ENCODE data around the gene GRIA3. TPM values are rescaled to one million over a fixed set of nuclear protein-coding genes. Genes with fewer than 3 reads are reported as not detected.

GRIA3 gene
- total RNA-seq, 1 experiment from 2014 or later, result 1.4 TPM

- no peak overlapping the region for H4K91ac ChIP-seq (ENCODE audit: insufficient read length, low read depth, low read length)
- H3K4me1 ChIP-seq (ENCODE audit: insufficient read depth, low read length), result no peaks in the 10 kb centered on the region; the same call in 1 of the 2 replicates
- H3K79me2 ChIP-seq (ENCODE audit: insufficient read depth, low read length), result no peaks in the 10 kb centered on the region
- H3K9ac ChIP-seq (ENCODE audit: extremely low read depth, insufficient read length, low read length), result no peak overlapping the region
- peaks cover 32% of the 10 kb centered on the region for H3K9me3 ChIP-seq (ENCODE audit: control insufficient read depth, low read depth, low read length)
- no peak overlapping the region for H3K56ac ChIP-seq (ENCODE audit: insufficient read length, low read depth, low read length)
- H4K5ac ChIP-seq (ENCODE audit: insufficient read length, low read depth, low read length), result no peak overlapping the region
- H4K8ac ChIP-seq (replicated peaks; ENCODE audit: insufficient read length, low read depth, low read length), result no peak overlapping the region
- no peak overlapping the region for H3K18ac ChIP-seq (ENCODE audit: insufficient read length, low read depth, low read length)
- H2AFZ ChIP-seq (ENCODE audit: low read length), result no peak overlapping the region
- no peak overlapping the region for H3T11ph ChIP-seq (ENCODE audit: low read length)
- no peak overlapping the region for H2AK5ac ChIP-seq (ENCODE audit: insufficient read length, low read length)
- H3K4ac ChIP-seq (ENCODE audit: low read depth, low read length), result no peak overlapping the region
- no peaks in the 10 kb centered on the region for H3K27me3 Mint-ChIP-seq (ENCODE audit: low read depth)
- DNase-seq, result no peak
- no peak for TF ChIP-seq CTCF (conservative IDR thresholded peaks at IDR 0.05)
- H3K4me1 Mint-ChIP-seq, result peaks cover 17 to 18% of the 10 kb centered on the region in 2 experiments
- no peaks in the 10 kb centered on the region for H3K27me3 ChIP-seq (ENCODE audit: insufficient read depth, low read length)
- no peak overlapping the region for H3K14ac ChIP-seq (ENCODE audit: insufficient read depth, low read length)
- H4K20me1 ChIP-seq (ENCODE audit: control insufficient read depth, insufficient read depth, insufficient read length), result no peaks in the 10 kb centered on the region
- H3K27ac Mint-ChIP-seq, result no peak overlapping the region
- H3K36me3 Mint-ChIP-seq (ENCODE audit: insufficient read depth in 1 of 3, low read depth in 3 of 3), result no peaks in the 10 kb centered on the region; a peak in 1 of 7 replicates
- H3K79me1 ChIP-seq (ENCODE audit: insufficient read depth, low read depth, low read length, poor library complexity, severe bottlenecking), result no peaks in the 10 kb centered on the region
- H2BK12ac ChIP-seq (ENCODE audit: insufficient read length, low read depth, low read length), result no peak overlapping the region
- no peak overlapping the region for H2BK20ac ChIP-seq (ENCODE audit: low read depth, low read length, poor library complexity, severe bottlenecking)
- no peaks in the 10 kb centered on the region for H3K23me2 ChIP-seq (ENCODE audit: insufficient read length, low read depth, low read length, poor library complexity, severe bottlenecking)
- no peak overlapping the region for H2BK15ac ChIP-seq (ENCODE audit: low read depth, low read length)
- no peak overlapping the region for H2BK120ac ChIP-seq (ENCODE audit: low read depth, low read length, poor library complexity, severe bottlenecking)
- H3K4me3 Mint-ChIP-seq, result no peak overlapping the region
- H3K23ac ChIP-seq (ENCODE audit: insufficient read length, low read depth, low read length), result no peak overlapping the region
- no peak overlapping the region for H3K4me2 ChIP-seq (ENCODE audit: insufficient read depth, insufficient read length, low read length)
- no CpG with 5 or more reads among the region's 2 CpGs for WGBS (ENCODE audit: extremely low coverage, insufficient read length, low lambda C conversion rate)
- H2BK5ac ChIP-seq (ENCODE audit: insufficient read length, low read length), result no peak overlapping the region
- H3K9me3 Mint-ChIP-seq, result peaks cover 0 to 31% of the 10 kb centered on the region in 2 experiments; a peak in 2 of 5 replicates
- H3K27ac ChIP-seq (ENCODE audit: insufficient read length, low read depth, low read length), result no peak overlapping the region
These were observed 241.4 kb downstream of the GRIA3 start for GRCh38 chrX:123425471-123425870.

Data from H9 (cell line).